GM12865 (cell line): ENCODE measurements around the gene NME9.

Experiments used
- DNase-seq: peaks from one replicate; pipeline ENCODE4 v3.0.0; 2010; ENCODE audit warnings: low read depth
- H3K4me3 ChIP-seq: 2 replicates; pipeline ENCODE4 v1.5.1; 2011; ENCODE audit warnings: mild to moderate bottlenecking, low read depth, low read length, control low read depth
- TF ChIP-seq, protein P1 (sequence below): IDR thresholded peaks from 2 replicates; pipeline ENCODE4 v1.5.1; 2011; ENCODE audit warnings: low read length, control low read depth, low read depth, inconsistent platforms; ENCODE audit not compliant: insufficient read depth; ENCODE audit errors: missing control alignments

Gene NME9

GRCh38 chr3:138303474-138303873 lies 26.2 kb downstream of the NME9 start:
- no peak for DNase-seq
- TF ChIP-seq, protein P1, sequence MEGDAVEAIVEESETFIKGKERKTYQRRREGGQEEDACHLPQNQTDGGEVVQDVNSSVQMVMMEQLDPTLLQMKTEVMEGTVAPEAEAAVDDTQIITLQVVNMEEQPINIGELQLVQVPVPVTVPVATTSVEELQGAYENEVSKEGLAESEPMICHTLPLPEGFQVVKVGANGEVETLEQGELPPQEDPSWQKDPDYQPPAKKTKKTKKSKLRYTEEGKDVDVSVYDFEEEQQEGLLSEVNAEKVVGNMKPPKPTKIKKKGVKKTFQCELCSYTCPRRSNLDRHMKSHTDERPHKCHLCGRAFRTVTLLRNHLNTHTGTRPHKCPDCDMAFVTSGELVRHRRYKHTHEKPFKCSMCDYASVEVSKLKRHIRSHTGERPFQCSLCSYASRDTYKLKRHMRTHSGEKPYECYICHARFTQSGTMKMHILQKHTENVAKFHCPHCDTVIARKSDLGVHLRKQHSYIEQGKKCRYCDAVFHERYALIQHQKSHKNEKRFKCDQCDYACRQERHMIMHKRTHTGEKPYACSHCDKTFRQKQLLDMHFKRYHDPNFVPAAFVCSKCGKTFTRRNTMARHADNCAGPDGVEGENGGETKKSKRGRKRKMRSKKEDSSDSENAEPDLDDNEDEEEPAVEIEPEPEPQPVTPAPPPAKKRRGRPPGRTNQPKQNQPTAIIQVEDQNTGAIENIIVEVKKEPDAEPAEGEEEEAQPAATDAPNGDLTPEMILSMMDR, result no peak
- H3K4me3 ChIP-seq, result no peak overlapping the region

DNA sequence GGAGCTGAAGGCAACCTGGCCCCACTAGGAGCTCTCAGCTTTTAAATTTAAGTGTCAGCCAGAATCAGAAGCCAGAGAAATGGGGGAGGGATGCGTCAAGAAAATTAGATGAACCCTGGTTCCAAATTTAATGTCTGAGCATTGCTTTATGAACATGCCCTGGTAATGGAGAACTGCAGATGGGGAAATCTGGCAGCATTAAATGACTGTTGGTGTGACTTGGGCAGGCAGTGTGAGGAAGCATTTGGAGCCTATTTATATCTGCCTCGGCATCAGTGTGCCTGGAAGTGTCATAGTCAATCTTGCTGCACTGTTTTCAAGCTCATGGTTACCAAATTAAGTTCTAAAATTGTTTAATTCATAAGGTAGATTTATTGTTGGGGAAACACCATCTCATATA lies 29.0 kb downstream of the NME9 start:
- DNase-seq, result no peak
- TF ChIP-seq, protein P1, result no peak
- no peak overlapping the region for H3K4me3 ChIP-seq

- TF ChIP-seq, protein P1, result no peak
- H3K4me3 ChIP-seq, result no peak overlapping the region
- DNase-seq, result no peak
These were observed 31.8 kb downstream of the NME9 start for GRCh38 chr3:138297876-138298275.

DNA sequence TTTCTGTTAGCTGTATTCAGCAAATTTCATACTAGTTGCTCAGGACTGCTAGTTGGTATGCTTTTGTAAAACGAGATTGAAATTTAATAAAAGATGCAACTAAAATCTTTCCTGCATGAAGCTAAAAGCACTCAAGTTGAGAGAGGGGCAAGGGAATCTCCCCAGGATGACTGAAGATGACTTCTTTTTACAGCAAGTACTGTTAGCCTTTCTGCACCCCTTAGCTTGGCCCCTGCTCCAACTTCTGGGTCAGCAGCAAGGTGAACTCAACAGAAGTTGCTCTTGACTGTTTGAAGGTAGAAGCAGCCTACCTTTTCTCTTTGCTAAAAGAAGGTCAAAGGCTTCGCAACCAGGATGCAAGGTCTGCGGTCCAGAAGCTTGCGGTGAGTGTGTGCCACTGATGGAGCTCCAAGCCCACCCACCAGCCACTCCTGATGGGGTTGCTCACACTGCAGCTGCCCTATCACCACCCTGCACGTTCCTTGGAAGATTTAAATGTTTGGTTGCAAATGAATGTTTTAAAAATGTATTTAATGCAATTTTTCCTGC lies 32.5 kb downstream of the NME9 start:
- TF ChIP-seq, protein P1, result no peak
- no peak overlapping the region for H3K4me3 ChIP-seq
- DNase-seq, result no peak

DNA sequence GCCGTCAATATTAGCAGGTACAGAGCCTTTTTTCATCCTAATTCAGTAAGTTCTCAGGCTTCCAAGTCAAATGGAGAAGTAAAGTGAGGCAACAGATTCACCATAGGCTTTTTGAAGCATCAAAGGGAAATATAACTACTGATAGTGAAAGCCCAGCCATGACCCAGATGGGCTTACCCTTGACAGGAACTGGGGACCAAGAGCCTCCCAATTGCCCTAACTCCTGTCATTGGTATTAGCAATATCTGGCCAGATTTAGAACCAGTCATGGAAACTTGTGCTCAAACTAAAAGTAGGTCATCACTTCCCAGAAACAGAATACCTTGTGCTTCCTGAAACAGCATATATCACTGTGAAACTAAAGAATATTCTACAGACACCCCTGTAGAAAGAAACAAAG lies 33.0 kb downstream of the NME9 start:
- peak; percentile 8 for DNase-seq
- H3K4me3 ChIP-seq, result no peak overlapping the region
- TF ChIP-seq, protein P1, result no peak

GRCh38 chr3:138289701-138290100 lies 40.0 kb downstream of the NME9 start:
- DNase-seq, result no peak
- H3K4me3 ChIP-seq, result no peak overlapping the region
- TF ChIP-seq, protein P1, result no peak

DNA sequence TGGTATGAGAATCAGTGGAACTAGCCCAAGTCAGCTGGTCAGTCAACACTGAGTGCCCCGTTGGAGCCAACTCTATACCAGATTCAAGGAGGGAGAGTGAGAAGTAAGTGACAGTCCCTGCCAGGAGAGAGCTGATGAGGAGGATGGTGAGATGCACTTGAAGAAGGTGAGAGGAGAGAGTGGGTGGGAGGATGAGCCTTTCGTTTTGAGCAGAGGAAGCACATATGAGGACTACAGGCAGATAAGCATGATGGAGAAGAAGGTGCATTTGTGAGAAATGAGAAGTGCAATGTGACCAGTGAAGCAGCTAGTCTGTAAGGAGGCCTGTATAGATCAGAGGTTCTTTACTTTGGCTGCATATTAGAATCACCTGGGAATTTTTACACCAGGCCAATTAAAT lies 40.4 kb downstream of the NME9 start:
- no peak for DNase-seq
- TF ChIP-seq, protein P1, result no peak
- H3K4me3 ChIP-seq, result no peak overlapping the region
